Breast epithelium (tissue), 4 donors: Measurements from ENCODE around the gene PLXNA3. TPM values are rescaled to one million over a fixed set of nuclear protein-coding genes. Genes with fewer than 3 reads are reported as not detected.

Experiments used
- DNase-seq, 2 donors: peaks; one replicate each; pipeline ENCODE4 v3.0.0-alpha.2; 2019; ENCODE audit warnings: low spot score in 2 of 2
- H3K27ac ChIP-seq, 2 donors: fragments of 200-600 bp; sonication (generic) in 1 of 2; one replicate each; pipeline ENCODE4 v1.5.1; 2016 to 2019; ENCODE audit warnings: mild to moderate bottlenecking in 1 of 2
- H3K27me3 ChIP-seq, 2 donors: fragments of 200-600 bp; sonication (generic) in 1 of 2; one replicate each; pipeline versions ENCODE4 v1.5.1 to v1.6.0; 2017 to 2019; ENCODE audit warnings: control low read depth in 1 of 2, mild to moderate bottlenecking in 1 of 2
- H3K36me3 ChIP-seq: fragments of 200-600 bp; one replicate; pipeline ENCODE4 v1.5.1; 2019
- H3K4me1 ChIP-seq, 2 donors: fragments of 200-600 bp; sonication (generic); one replicate each; pipeline ENCODE4 v1.5.1; 2016 to 2019; ENCODE audit warnings: control low read depth in 1 of 2
- H3K4me3 ChIP-seq, 3 donors: fragments of 200-600 bp; sonication (generic); 1 replicate in 2 of 3; 2 replicates in 1 of 3; pipeline ENCODE4 v1.5.1; 2016 to 2019; ENCODE audit warnings: mild to moderate bottlenecking in 3 of 3, moderate library complexity in 2 of 3
- H3K9me3 ChIP-seq, 2 donors: fragments of 200-600 bp; sonication (generic) in 1 of 2; one replicate each; pipeline ENCODE4 v1.5.1; 2016 to 2019; ENCODE audit warnings: control low read depth in 1 of 2
- POLR2A ChIP-seq: fragments of 450-650 bp; IDR thresholded peaks from one replicate; pipeline ENCODE4 v1.6.1; 2016; ENCODE audit warnings: antibody characterized with exemption, mild to moderate bottlenecking, moderate library complexity
- POLR2AphosphoS5 ChIP-seq, 3 donors: sonication (generic); formaldehyde crosslinking; IDR thresholded peaks; one replicate each; pipeline ENCODE4 v1.6.1; 2017; ENCODE audit warnings: antibody characterized with exemption in 3 of 3
- intact Hi-C: fragments of 100-400 bp; cut with DNase I; formaldehyde crosslinking; loops from one replicate; pipeline ENCODE4 v1.15.1; 2023; ENCODE audit warnings: low total_unique reads
- total RNA-seq, 3 donors: library from RNA; depleted of rRNA; stranded (reverse); fragments of >200 nt; gene quantifications; one replicate each; pipeline ENCODE4 v1.1.0, GENCODE V29; 2016
- TF ChIP-seq, protein P1 (sequence below), 3 donors: fragments of 450-650 bp; IDR thresholded peaks; one replicate each; pipeline ENCODE4 v1.5.1; 2016 to 2017; ENCODE audit warnings: antibody characterized with exemption in 3 of 3, mild to moderate bottlenecking in 3 of 3, moderate library complexity in 3 of 3

PLXNA3 gene
- total RNA-seq, 3 donors from 2014 or later: 6.1 to 10.8 (median 10.1) TPM

DNA sequence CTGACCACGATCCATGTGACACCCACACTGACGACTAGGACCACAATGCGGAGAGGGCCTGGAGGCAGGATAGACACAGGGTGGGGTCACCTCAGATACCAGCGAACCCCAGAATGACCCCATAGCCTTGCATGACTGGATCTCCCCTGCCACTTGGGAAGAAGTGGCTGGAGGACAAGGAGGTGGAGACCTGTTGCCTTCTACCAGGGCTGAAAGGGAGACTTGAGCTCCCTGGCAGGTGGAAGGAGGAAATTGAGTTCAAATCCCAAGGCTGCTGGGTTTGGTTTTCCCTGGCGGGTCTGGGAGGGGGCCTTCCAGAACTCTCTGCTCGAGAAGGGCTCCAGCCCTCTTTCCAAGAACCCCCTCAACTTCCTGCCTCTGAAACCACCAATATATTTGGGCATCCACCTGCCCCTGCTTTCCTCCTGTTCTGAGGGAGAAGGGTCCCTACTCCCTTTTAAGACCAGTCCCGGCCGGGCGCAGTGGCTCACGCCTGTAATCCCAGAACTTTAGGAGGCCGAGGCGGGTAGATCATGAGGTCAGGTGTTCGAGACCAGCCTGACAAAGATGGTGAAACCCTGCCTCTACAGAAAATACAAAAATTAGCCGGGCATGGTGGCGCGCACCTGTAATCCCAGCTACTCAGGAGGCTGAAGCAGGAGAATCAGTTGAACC lies 54.9 kb downstream of the PLXNA3 start:
- H3K27me3 ChIP-seq: peaks cover 0 to 21% of the 10 kb centered on the region in 2 donors
- no peak overlapping the region for H3K4me3 ChIP-seq
- no peak for DNase-seq
- TF ChIP-seq, protein P1, sequence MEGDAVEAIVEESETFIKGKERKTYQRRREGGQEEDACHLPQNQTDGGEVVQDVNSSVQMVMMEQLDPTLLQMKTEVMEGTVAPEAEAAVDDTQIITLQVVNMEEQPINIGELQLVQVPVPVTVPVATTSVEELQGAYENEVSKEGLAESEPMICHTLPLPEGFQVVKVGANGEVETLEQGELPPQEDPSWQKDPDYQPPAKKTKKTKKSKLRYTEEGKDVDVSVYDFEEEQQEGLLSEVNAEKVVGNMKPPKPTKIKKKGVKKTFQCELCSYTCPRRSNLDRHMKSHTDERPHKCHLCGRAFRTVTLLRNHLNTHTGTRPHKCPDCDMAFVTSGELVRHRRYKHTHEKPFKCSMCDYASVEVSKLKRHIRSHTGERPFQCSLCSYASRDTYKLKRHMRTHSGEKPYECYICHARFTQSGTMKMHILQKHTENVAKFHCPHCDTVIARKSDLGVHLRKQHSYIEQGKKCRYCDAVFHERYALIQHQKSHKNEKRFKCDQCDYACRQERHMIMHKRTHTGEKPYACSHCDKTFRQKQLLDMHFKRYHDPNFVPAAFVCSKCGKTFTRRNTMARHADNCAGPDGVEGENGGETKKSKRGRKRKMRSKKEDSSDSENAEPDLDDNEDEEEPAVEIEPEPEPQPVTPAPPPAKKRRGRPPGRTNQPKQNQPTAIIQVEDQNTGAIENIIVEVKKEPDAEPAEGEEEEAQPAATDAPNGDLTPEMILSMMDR (IDR thresholded peaks at IDR 0.05): no peak
- no peak for TF ChIP-seq POLR2A
- TF ChIP-seq POLR2AphosphoS5 (IDR thresholded peaks at IDR 0.05): no peak
- H3K9me3 ChIP-seq: peaks cover 0 to 11% of the 10 kb centered on the region in 2 donors
- peak overlapping the region in 1 of 2 donors; percentile 7 for H3K27ac ChIP-seq
- H3K36me3 ChIP-seq: no peaks in the 10 kb centered on the region
- H3K4me1 ChIP-seq: no peaks in the 10 kb centered on the region
- intact Hi-C loops: no loop called here

DNA sequence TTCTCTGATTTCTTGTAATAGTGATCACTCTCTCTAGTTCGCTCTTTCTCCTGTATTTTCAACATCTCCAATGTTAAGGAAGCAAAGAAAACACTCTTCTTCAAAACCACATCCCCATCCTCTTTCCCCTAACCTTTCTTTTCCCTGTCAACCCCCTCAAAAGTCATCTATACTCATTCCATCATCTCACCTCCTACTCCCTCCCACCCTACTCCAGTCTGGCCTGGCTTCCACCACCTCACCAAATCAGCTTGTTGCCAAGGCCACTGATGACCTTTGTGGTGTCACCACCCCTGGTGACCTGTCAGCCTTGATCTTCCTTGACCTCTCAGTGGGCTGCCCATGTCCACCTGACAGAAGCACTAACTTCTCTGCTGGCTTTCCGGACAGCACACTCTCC lies 55.6 kb downstream of the PLXNA3 start:
- intact Hi-C loops: loop anchor here (2.0 kb wide), 1 partner anchor 25 kb away; no protein-coding TSS in a partner anchor
- H3K27ac ChIP-seq: no peak overlapping the region
- H3K36me3 ChIP-seq: no peaks in the 10 kb centered on the region
- peaks cover 0 to 16% of the 10 kb centered on the region in 2 donors for H3K27me3 ChIP-seq
- TF ChIP-seq, protein P1 (IDR thresholded peaks at IDR 0.05): no peak
- TF ChIP-seq POLR2A (no peak), POLR2AphosphoS5 (IDR thresholded peaks at IDR 0.05) (no peak)
- H3K4me3 ChIP-seq: no peak overlapping the region
- DNase-seq: no peak
- peaks cover 0 to 11% of the 10 kb centered on the region in 2 donors for H3K9me3 ChIP-seq
- no peaks in the 10 kb centered on the region for H3K4me1 ChIP-seq

DNA sequence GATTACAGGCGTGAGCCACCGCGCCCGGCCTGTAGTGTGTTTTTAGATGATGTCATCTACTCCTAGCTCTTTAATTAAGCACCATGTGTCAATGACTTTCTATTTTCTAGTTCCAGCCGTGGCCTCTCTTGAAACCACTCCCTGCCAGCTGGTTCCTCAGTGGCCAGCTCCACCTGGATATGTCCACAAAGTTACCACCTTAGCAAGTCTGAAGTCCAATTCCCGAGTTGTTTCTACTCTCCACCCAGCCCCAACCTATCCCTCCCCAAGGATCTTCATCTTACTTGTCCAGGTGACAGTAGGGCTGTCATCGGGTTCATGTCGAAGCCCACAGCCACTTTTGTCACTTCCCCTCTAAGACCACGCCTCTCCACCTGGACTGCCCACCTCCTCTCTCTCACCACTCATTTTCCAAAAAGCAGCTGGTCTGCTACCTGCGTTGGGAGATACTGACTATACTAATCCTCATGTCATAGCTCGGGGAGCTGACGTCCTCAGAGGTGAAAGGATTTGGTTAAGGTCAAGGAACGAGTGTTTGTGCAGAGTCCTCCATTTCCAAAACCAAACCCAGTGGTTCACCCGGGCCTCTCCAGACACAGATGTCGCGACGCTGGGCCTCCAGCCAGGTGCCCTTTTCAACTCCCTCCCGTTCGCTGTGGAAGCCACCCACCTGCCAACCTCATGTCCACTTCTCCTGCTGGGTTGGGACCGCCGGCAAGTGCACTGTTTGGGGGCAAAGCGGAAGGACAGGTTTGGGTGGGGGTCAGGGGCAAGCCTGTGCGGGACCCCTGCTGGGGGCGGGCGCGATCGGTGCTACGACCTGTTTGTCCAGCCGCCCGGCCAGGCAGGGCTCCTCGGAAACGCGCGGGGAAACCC lies 57.2 kb downstream of the PLXNA3 start:
- Histone ChIP-seq H3K4me1 (no peaks in the 10 kb centered on the region), H3K36me3 (no peaks in the 10 kb centered on the region), H3K27me3 (peaks cover 0 to 20% of the 10 kb centered on the region in 2 donors), H3K27ac (peak overlapping the region; percentile 82 to 90), H3K4me3 (peak overlapping the region; percentile 66 to 88 (median 66)), H3K9me3 (no peaks in the 10 kb centered on the region)
- DNase-seq: peak in 1 of 2 donors; percentile 39
- intact Hi-C loops: loop anchor here (2.0 kb wide), 1 partner anchor 23 kb away; no protein-coding TSS in a partner anchor
- TF ChIP-seq POLR2A (no peak), POLR2AphosphoS5 (IDR thresholded peaks at IDR 0.05) (peak in 1 of 3 donors; percentile 4)
- TF ChIP-seq, protein P1 (IDR thresholded peaks at IDR 0.05): no peak

DNA sequence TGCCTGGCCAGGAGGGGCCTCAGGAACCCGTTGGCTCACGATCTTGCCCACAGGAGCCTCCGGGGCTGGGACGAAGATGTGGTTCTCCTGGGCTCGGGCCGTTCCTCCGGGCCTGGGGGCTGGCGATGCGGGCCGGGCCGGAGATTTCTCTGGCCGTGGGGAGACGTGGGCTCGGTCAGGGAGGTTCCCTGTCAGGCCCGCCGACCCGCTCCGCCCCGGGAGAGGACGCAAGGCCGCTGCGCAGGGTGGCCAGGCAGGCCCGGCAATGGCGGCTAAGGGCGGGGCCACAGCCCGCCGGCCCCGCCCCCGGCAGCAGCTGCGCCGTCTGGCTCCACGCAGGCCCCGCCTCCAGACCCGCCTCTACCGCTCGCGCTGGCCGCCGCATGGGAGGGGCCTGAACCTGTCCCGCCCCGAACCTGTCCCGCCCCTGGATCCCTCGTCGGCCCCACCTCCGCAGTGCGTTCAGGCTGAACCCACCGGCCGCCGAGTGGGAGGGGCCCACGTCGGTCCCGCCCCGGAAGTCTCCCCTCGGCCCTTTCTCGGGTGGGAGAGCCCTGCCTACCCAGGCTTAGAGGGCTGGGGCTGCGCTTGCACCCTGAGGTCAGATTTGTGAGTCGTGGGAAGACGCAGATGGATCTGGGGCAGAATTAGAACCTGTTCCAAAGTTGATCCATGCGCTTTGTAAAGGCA lies 58.0 kb downstream of the PLXNA3 start, which contains the start of gene FAM3A:
Gene FAM3A, minus strand, starts transcription at position 267 of the 690 bp plus-strand sequence. CDS start 460 bp downstream, outside the sequence.
- H3K4me1 ChIP-seq: no peaks in the 10 kb centered on the region

More for the DNA sequence above, 58.0 kb downstream of the PLXNA3 start, which contains the start of gene FAM3A:
- peak; percentile 62 to 89 (median 85) for TF ChIP-seq POLR2AphosphoS5 (IDR thresholded peaks at IDR 0.05)
- peak; percentile 71 for TF ChIP-seq POLR2A
- TF ChIP-seq, protein P1 (IDR thresholded peaks at IDR 0.05): no peak
- Histone ChIP-seq H3K4me3 (peak within 1 kb of the TSS; percentile 66 to 88 (median 66)), H3K27ac (peak within 1 kb of the TSS; percentile 82 to 90), H3K9me3 (no peaks in the 10 kb centered on the region), H3K27me3 (peaks cover 0 to 20% of the 10 kb centered on the region in 2 donors), H3K36me3 (no peaks in the 10 kb centered on the region)
- intact Hi-C loops: loop anchor here (2.0 kb wide), 1 partner anchor 23 kb away; no protein-coding TSS in a partner anchor
- DNase-seq: peak; percentile 92 to 94
